ENCODE results near the gene GALNT2.

The GALNT2 gene

GRCh38 chr1:230072296-230072695 lies 5.3 kb downstream of the GALNT2 start:
- DNase-seq (ENCODE audit: low read depth), result no peak

- DNase-seq (ENCODE audit: low read depth), result no peak
Observed at GRCh38 chr1:230072866-230073265, 5.8 kb downstream of the GALNT2 start.

GRCh38 chr1:230073371-230074035 lies 6.5 kb downstream of the GALNT2 start:
- no peak for DNase-seq (ENCODE audit: low read depth)

GRCh38 chr1:230074270-230074669 lies 7.2 kb downstream of the GALNT2 start:
- DNase-seq (ENCODE audit: low read depth), result no peak

- DNase-seq (ENCODE audit: low read depth), result no peak
Observed at GRCh38 chr1:230074762-230075161, 7.7 kb downstream of the GALNT2 start.

- no peak for DNase-seq (ENCODE audit: low read depth)
Observed at GRCh38 chr1:230076121-230076520, 9.1 kb downstream of the GALNT2 start.

GRCh38 chr1:230077011-230077410 lies 10.0 kb downstream of the GALNT2 start:
- DNase-seq (ENCODE audit: low read depth), result no peak

GRCh38 chr1:230077436-230078213 lies 10.6 kb downstream of the GALNT2 start:
- no peak for DNase-seq (ENCODE audit: low read depth)

- no peak for DNase-seq (ENCODE audit: low read depth)
Observed at GRCh38 chr1:230079199-230080024, 12.4 kb downstream of the GALNT2 start.

GRCh38 chr1:230080822-230081221 lies 13.8 kb downstream of the GALNT2 start:
- no peak for DNase-seq (ENCODE audit: low read depth)

GRCh38 chr1:230081751-230082150 lies 14.7 kb downstream of the GALNT2 start:
- DNase-seq (ENCODE audit: low read depth), result no peak

- DNase-seq (ENCODE audit: low read depth), result no peak
Observed at GRCh38 chr1:230082211-230082610, 15.2 kb downstream of the GALNT2 start.

GRCh38 chr1:230083053-230083452 lies 16.0 kb downstream of the GALNT2 start:
- DNase-seq (ENCODE audit: low read depth), result no peak

- DNase-seq (ENCODE audit: low read depth), result no peak
Observed at GRCh38 chr1:230083746-230084407, 16.8 kb downstream of the GALNT2 start.

- no peak for DNase-seq (ENCODE audit: low read depth)
Observed at GRCh38 chr1:230084408-230085177, 17.6 kb downstream of the GALNT2 start.

GRCh38 chr1:230085178-230085515 lies 18.1 kb downstream of the GALNT2 start:
- no peak for DNase-seq (ENCODE audit: low read depth)

- no peak for DNase-seq (ENCODE audit: low read depth)
Observed at GRCh38 chr1:230086151-230086550, 19.1 kb downstream of the GALNT2 start.

GRCh38 chr1:230087028-230087716 lies 20.1 kb downstream of the GALNT2 start:
- DNase-seq (ENCODE audit: low read depth), result no peak

GRCh38 chr1:230087717-230088105 lies 20.7 kb downstream of the GALNT2 start:
- DNase-seq (ENCODE audit: low read depth), result no peak

- no peak for DNase-seq (ENCODE audit: low read depth)
Observed at GRCh38 chr1:230090194-230090711, 23.2 kb downstream of the GALNT2 start.
